GM12878 (cell line): Measurements from ENCODE around the gene FBXL17. TPM values are rescaled to one million over a fixed set of nuclear protein-coding genes. Genes with fewer than 3 reads are reported as not detected.

Experiments used
- ATAC-seq: fragments of 200-7000 bp; cut with Tn5 transposase; 3 replicates; pipeline ENCODE4 v1.9.1; 2020; ENCODE audit warnings: mild to moderate bottlenecking, moderate library complexity
- BruUV-seq: library from RNA; stranded (reverse); fragments of 400-500 nt; replicated peaks from 2 replicates; lab custom pipeline; 2021; lab: Mats Ljungman, UMichigan
- CTCF ChIA-PET: fragments of 300-600 bp; sonication (Branson Sonifier 250); formaldehyde crosslinking; extraction: SDS; loops from one replicate; lab custom pipeline; 2021; ENCODE audit warnings: inconsistent platforms; lab: Yijun Ruan, JAX
- POLR2A ChIA-PET: fragments of 350-600 bp; formaldehyde crosslinking; extraction: SDS; loops from one replicate; lab custom pipeline; 2021; ENCODE audit warnings: inconsistent platforms; lab: Charles Lee
- RAD21 ChIA-PET: fragments of 300-600 bp; sonication (Branson Sonifier 250); formaldehyde crosslinking; loops from one replicate; lab custom pipeline; 2023; ENCODE audit warnings: antibody characterized with exemption; ENCODE audit not compliant: unreplicated experiment; lab: Charles Lee
- SMC1A ChIA-PET: fragments of 300-600 bp; sonication (Branson Sonifier 250); formaldehyde crosslinking; loops from one replicate; lab custom pipeline; 2023; ENCODE audit not compliant: unreplicated experiment, uncharacterized antibody; lab: Charles Lee
- DNase-seq: peaks from one replicate; pipeline ENCODE4 v3.0.0-alpha.2; 2011; ENCODE audit warnings: low read depth, low spot score
- FAIRE-seq: peaks from 3 replicates; lab custom pipeline; 2011; peaks lifted over from hg19 to GRCh38; lab: Jason Lieb, UNC
- H2AFZ ChIP-seq: 2 replicates; pipeline ENCODE4 v1.6.0; 2011; ENCODE audit warnings: low read depth, low read length, control low read depth; ENCODE audit not compliant: control insufficient read depth
- H3K27ac ChIP-seq: 2 replicates; pipeline ENCODE4 v1.5.1; 2011; ENCODE audit warnings: control low read depth; ENCODE audit not compliant: control insufficient read depth, insufficient read depth
- H3K27me3 ChIP-seq, 2 experiments: replicated peaks in 1 of 2; 2 replicates each; pipeline versions ENCODE4 v1.6.0 to v1.6.1; 2011; ENCODE audit warnings: low read length in 1 of 2; ENCODE audit not compliant: control insufficient read depth in 2 of 2, insufficient read depth in 2 of 2
- H3K36me3 ChIP-seq, 2 experiments: 2 replicates each; pipeline ENCODE4 v1.5.1; 2011; ENCODE audit warnings: low read length in 1 of 2; ENCODE audit not compliant: control insufficient read depth in 2 of 2, insufficient read depth in 2 of 2
- H3K4me1 ChIP-seq: 2 replicates; pipeline ENCODE4 v1.6.1; 2011; ENCODE audit warnings: mild to moderate bottlenecking, low read length, moderate library complexity, mixed read lengths; ENCODE audit not compliant: control insufficient read depth, insufficient read depth
- H3K4me2 ChIP-seq: 2 replicates; pipeline ENCODE4 v1.6.0; 2011; ENCODE audit warnings: control low read depth; ENCODE audit not compliant: control insufficient read depth, insufficient read depth
- H3K4me3 ChIP-seq: fragments of 200-600 bp; sonication (generic); 2 replicates; pipeline ENCODE4 v1.5.1; 2016
- H3K79me2 ChIP-seq: 2 replicates; pipeline ENCODE4 v1.6.0; 2011; ENCODE audit warnings: low read length; ENCODE audit not compliant: control insufficient read depth, insufficient read depth
- H3K9ac ChIP-seq: 2 replicates; pipeline ENCODE4 v1.8.0; 2011; ENCODE audit warnings: low read length, control low read depth, mixed read lengths; ENCODE audit not compliant: control insufficient read depth, insufficient read depth
- H3K9me3 ChIP-seq: replicated peaks from 3 replicates; pipeline ENCODE4 v1.5.1; 2011; ENCODE audit warnings: mild to moderate bottlenecking, low read length; ENCODE audit not compliant: control insufficient read depth, insufficient read depth
- H4K20me1 ChIP-seq: 2 replicates; pipeline ENCODE4 v1.6.0; 2011; ENCODE audit not compliant: control insufficient read depth, insufficient read depth
- BCLAF1 ChIP-seq: fragments of 450-650 bp; IDR thresholded peaks from 2 replicates; pipeline ENCODE4 v1.6.1; 2017; ENCODE audit warnings: antibody characterized with exemption, mild to moderate bottlenecking, moderate library complexity
- CBX5 ChIP-seq: sonication (generic); IDR thresholded peaks from 2 replicates; pipeline ENCODE4 v1.6.1; 2016; ENCODE audit warnings: low read depth, moderate library complexity, mild to moderate bottlenecking, inconsistent platforms
- FOXM1 ChIP-seq: IDR thresholded peaks from 2 replicates; pipeline ENCODE4 v1.6.1; 2012; ENCODE audit warnings: low read depth, mild to moderate bottlenecking, inconsistent platforms, low read length, moderate library complexity
- GATAD2B ChIP-seq: fragments of 450-650 bp; conservative IDR thresholded peaks from 2 replicates; pipeline ENCODE4 v1.6.1; 2017; ENCODE audit warnings: low read depth, mild to moderate bottlenecking, moderate library complexity
- MYB ChIP-seq: fragments of 150-350 bp; IDR thresholded peaks from 2 replicates; pipeline ENCODE4 v1.6.1; 2014; ENCODE audit warnings: mild to moderate bottlenecking, low read depth, low read length, borderline replicate concordance
- NR2F1 ChIP-seq: fragments of 450-650 bp; conservative IDR thresholded peaks from 2 replicates; pipeline ENCODE4 v1.6.1; 2017; ENCODE audit warnings: mild to moderate bottlenecking
- POLR2A ChIP-seq: IDR thresholded peaks from 2 replicates; pipeline ENCODE4 v1.6.1; 2011; ENCODE audit warnings: low read depth, mild to moderate bottlenecking, low read length
- RELB ChIP-seq: fragments of 450-650 bp; IDR thresholded peaks from 2 replicates; pipeline ENCODE4 v1.6.1; 2017; ENCODE audit warnings: low read depth, mild to moderate bottlenecking, moderate library complexity
- RFX5 ChIP-seq: IDR thresholded peaks from 2 replicates; pipeline ENCODE4 v1.6.1; 2011; ENCODE audit warnings: low read depth, low read length, improper control_type of control experiment
- SMARCA5 ChIP-seq: fragments of 450-650 bp; IDR thresholded peaks from 2 replicates; pipeline ENCODE4 v1.6.1; 2017; ENCODE audit warnings: mild to moderate bottlenecking
- SREBF2 ChIP-seq: IDR thresholded peaks from 2 replicates; pipeline ENCODE4 v1.6.1; 2012; ENCODE audit warnings: mild to moderate bottlenecking, low read length
- SUZ12 ChIP-seq: fragments of 200-600 bp; sonication (generic); IDR thresholded peaks from one replicate; pipeline ENCODE4 v1.6.1; 2018; ENCODE audit warnings: antibody characterized with exemption, mild to moderate bottlenecking; ENCODE audit not compliant: unreplicated experiment
- TARDBP ChIP-seq: IDR thresholded peaks from 2 replicates; pipeline ENCODE4 v1.6.1; 2016; ENCODE audit warnings: borderline replicate concordance
- WGBS: methylation state at CpG from one replicate; pipeline ENCODE4 v1.1.6; 2016; ENCODE audit warnings: low lambda C conversion rate; ENCODE audit not compliant: insufficient replicate concordance, insufficient coverage; ENCODE audit errors: missing lambda C conversion rate; 5-methylcytosine and 5-hydroxymethylcytosine counted together
- in situ Hi-C: fragments of 300-500 bp; cut with MboI; formaldehyde crosslinking; loops from 9 replicates; pipeline ENCODE4 v1.14.3; 2018; ENCODE audit warnings: mixed read lengths
- intact Hi-C: fragments of 100-400 bp; cut with micrococcal nuclease; formaldehyde crosslinking; loops from one replicate; pipeline ENCODE4 v1.14.2; 2022; ENCODE audit not compliant: unreplicated experiment
- polyA plus RNA-seq, 11 experiments: library from polyadenylated mRNA; depleted of rRNA in 4 of 11; unstranded in 6 of 11; stranded (reverse) in 5 of 11; fragments of >200 nt; fragmentation: Nextera tagmentation in 4 of 11; fragmentation: Illumina TruSeq in 1 of 11; extraction: Ambion mirVana in 4 of 11; extraction: Trizol in 1 of 11; gene quantifications; 1 replicate in 1 of 11; 2 replicates in 10 of 11; pipeline versions ENCODE4 v1.2.1 to v1.2.3, GENCODE V29; 2011 to 2016; ENCODE audit warnings: inconsistent platforms in 2 of 11, missing spikeins in 2 of 11, low read depth in 1 of 11
- total RNA-seq, 4 experiments: library from RNA; depleted of rRNA in 3 of 4; stranded (reverse); fragments of >200 nt in 3 of 4; fragmentation: Illumina TruSeq in 1 of 4; extraction: Trizol in 1 of 4; gene quantifications; 2 replicates each; pipeline versions ENCODE4 v1.2.1 to v1.2.3, GENCODE V29; 2013 to 2021

FBXL17 gene
- total and polyA plus RNA-seq, 10 of the 15 experiments (the other 5 are each of a cell fraction or from before 2014, with no cell fraction given): 0.88 to 9.0 (median 4.4) TPM

GRCh38 chr5:107975568-107975967 lies 406.3 kb downstream of the FBXL17 start:
- no peak overlapping the region for H3K4me3 ChIP-seq
- H4K20me1 ChIP-seq: no peaks in the 10 kb centered on the region
- no peak overlapping the region for H2AFZ ChIP-seq
- WGBS: 52% methylated on average over 3 of the region's 3 CpGs
- no peaks in the 10 kb centered on the region for H3K79me2 ChIP-seq
- ChIA-PET RAD21 (no interaction called here), SMC1A (no interaction called here), POLR2A (no interaction called here), CTCF (no interaction called here)
- no peaks in the 10 kb centered on the region for H3K9me3 ChIP-seq
- DNase-seq (no peak), FAIRE-seq (peak; percentile 52), ATAC-seq (no peak)
- in situ Hi-C loops (no loop called here), intact Hi-C loops (no loop called here)
- no peak overlapping the region for H3K4me2 ChIP-seq
- no peaks in the 10 kb centered on the region for H3K36me3 ChIP-seq
- TF ChIP-seq SREBF2: no peak
- no peak for TF ChIP-seq RFX5
- no peak for TF ChIP-seq TARDBP
- no peak for TF ChIP-seq POLR2A
- no peak for TF ChIP-seq MYB
- no peak for TF ChIP-seq CBX5
- no peak for TF ChIP-seq GATAD2B
- TF ChIP-seq BCLAF1: no peak
- TF ChIP-seq FOXM1: no peak
- no peak for TF ChIP-seq RELB
- TF ChIP-seq NR2F1: no peak
- TF ChIP-seq SUZ12: no peak
- TF ChIP-seq SMARCA5: no peak
- no peak overlapping the region for H3K9ac ChIP-seq
- BruUV-seq: no TSS peak
- no peaks in the 10 kb centered on the region for H3K27me3 ChIP-seq
- no peaks in the 10 kb centered on the region for H3K4me1 ChIP-seq
- no peak overlapping the region for H3K27ac ChIP-seq
